Left lobe of liver (tissue), 2 donors: ENCODE measurements around the gene PROKR1. TPM values are rescaled to one million over a fixed set of nuclear protein-coding genes. Genes with fewer than 3 reads are reported as not detected.
"Not testable (repeated sequence)": the region's sequence is repeated elsewhere in the genome, so short reads cannot be mapped to it uniquely, and the experiment has no call there.

Experiments used
- ATAC-seq: fragments of 200-7000 bp; cut with Tn5 transposase; one replicate; pipeline ENCODE4 v1.9.1; 2020; ENCODE audit warnings: mild to moderate bottlenecking, moderate library complexity
- DNase-seq: peaks from one replicate; pipeline ENCODE4 v3.0.0-alpha.2; 2020; ENCODE audit warnings: low spot score
- total RNA-seq: library from RNA; stranded (reverse); gene quantifications from one replicate; pipeline ENCODE4 v1.2.1, GENCODE V29; 2021
- donor health status: DM: no; HTN: no; CAD: no; lungs with moderate emphysema.
- donor health status: DM: no; HTN: yes; CAD: no.

The PROKR1 gene
- total RNA-seq, 1 donor from 2014 or later = 0.05 TPM

DNA sequence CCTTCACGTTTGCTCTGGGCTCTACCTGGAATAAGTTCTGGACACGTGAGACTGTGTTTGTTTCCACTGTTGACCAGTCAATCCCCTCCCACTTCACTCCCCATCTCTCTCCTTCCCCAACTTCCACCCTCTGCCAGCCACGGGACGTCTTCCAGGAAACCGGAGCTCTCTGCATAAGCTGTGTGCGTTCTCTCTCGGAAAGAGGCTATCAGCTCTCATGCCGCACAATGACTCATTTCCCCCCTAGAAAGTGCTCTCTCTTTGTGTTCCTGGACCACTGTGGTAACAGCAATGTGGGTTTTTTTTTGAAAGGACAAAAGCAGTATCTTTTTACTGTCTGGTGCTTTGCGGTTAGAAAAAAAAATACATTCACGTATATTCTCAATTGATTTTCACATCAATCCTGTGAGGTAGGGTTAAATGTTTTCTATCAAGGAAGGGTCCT, 10.2 kb downstream of the PROKR1 start:
- DNase-seq (no peak), ATAC-seq (peak; percentile 47)

DNA sequence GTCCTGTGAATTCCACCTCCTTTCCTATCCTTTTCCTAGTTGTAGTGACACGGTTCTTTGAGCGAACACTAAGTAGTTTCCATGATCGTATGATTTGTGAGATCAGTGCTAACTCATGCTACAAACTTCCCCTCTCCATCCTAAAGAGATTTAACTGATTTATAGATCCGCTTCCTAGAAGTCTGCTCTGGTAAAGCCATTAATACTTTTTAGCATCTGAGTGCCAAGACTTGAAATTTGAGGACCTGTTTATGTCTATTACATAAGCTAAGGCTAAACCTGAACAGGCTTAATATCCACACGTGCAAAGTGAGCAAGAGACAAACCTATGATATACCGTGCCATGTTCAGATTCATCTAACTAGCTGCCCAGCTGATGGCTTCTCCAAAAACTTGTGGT, 14.9 kb downstream of the PROKR1 start:
- no peak for DNase-seq
- no peak for ATAC-seq

GRCh38 chr2:68659081-68659480, 15.7 kb downstream of the PROKR1 start:
- no peak for ATAC-seq

DNA sequence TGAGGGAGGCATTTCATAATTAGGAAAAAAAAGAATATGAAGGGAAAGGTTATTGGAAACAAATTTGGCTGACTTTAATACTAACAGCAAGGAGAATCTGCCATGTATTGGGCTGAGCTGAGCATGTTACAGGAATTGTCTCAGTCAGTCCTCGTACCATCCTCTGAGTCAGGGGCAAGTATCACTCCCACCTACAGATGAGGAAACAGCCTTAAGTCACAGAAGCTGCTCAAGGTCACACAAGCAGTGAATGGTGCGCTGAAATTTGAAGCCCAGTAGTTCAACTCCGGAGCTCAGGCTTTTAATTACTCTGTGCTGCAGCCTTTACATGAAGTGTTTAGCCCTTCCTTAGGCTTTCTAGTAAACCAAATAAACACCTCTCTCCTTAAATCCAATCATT, 17.3 kb downstream of the PROKR1 start:
- DNase-seq = no peak
- ATAC-seq = no peak

More at GRCh38 chr2:68659081-68659480, 15.7 kb downstream of the PROKR1 start:
- DNase-seq = no peak

DNA sequence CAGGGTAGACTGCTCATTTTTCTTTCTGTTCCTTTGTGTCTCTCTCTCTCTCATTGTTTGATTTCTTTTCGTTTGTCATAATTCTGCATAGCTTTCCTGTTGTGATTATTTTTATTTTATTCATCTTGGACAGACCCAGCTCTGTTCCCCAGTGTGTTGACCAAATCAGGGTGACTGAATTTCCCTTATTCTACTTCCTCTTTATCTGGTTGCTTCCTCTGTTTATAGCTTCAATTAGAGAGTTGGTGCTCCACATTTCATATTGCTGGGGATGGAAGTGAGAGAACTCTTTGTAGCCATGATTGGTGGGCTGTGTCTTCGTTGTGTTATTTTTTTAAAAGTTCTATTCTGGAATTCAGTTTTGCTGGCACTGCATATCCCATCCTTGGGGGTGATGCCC, 19.1 kb downstream of the PROKR1 start:
- ATAC-seq (no peak), DNase-seq (no peak)

- ATAC-seq = no peak
- DNase-seq = no peak
Observed at GRCh38 chr2:68663371-68664156, 20.2 kb downstream of the PROKR1 start.

- ATAC-seq (no peak), DNase-seq (no peak)
Observed at GRCh38 chr2:68667371-68667770, 24.0 kb downstream of the PROKR1 start.

DNA sequence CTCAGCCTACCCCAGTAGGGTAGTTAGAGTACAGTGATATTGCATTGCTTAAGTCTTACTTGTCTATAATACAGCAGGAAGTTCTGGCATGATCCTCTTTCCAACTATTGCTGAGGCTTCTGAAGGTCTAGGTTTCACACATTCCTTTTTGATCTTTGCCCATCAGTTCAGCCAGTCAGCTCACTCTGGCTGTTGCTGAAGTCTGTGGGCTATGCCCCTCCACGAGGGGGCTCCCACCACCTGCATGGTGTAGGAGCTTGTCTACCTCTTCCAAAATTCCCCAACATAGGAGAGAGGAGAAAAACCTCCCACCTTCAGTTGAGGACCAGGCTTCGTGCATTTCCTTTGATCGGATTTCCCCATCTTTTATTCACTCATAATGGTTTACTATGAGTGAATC, 26.3 kb downstream of the PROKR1 start:
- ATAC-seq (no peak), DNase-seq (no peak)

- no peak for ATAC-seq
- DNase-seq = no peak
Observed at GRCh38 chr2:68671961-68672360, 28.6 kb downstream of the PROKR1 start.

DNA sequence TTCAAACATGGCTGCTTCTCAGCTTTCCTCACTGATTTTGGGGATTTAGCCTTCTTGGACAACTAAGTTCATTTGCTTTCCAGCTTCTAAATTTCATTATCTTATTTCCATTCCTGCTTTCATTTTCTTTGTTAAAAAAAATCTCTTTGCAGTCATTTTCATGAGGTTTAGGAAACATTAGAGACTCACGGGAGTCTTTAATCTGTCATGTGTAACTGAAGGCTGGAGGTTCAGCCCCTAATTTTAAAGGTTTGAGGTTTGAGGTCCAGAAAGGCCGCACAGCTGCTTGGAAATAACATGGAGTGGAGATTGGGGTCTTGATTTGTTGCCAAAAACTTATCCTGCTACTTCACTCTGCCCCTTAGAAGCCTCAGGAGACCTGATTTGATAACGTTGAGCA, 30.3 kb downstream of the PROKR1 start:
- ATAC-seq (no peak), DNase-seq (no peak)

DNA sequence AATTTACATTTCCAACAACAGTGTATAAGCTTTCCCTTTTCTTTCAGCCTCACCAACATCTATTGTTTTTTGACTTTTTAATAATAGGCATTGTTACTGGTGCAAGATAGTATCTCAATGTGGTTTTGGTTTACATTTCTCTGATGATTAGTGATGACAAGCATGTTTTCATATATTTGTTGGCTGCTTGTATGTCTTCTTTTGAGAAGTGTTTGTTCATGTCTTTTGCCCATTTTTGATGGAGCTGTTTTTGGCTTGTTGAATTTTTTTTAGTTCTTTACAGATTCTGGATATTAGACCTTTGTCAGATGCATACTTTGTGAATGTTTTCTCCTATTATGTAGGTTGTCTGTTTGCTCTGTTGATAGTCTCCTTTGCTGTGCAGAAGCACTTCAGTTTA, 32.1 kb downstream of the PROKR1 start:
- DNase-seq = no peak
- ATAC-seq = no peak

GRCh38 chr2:68677837-68678236, 34.5 kb downstream of the PROKR1 start:
- not testable (repeated sequence) for ATAC-seq

DNA sequence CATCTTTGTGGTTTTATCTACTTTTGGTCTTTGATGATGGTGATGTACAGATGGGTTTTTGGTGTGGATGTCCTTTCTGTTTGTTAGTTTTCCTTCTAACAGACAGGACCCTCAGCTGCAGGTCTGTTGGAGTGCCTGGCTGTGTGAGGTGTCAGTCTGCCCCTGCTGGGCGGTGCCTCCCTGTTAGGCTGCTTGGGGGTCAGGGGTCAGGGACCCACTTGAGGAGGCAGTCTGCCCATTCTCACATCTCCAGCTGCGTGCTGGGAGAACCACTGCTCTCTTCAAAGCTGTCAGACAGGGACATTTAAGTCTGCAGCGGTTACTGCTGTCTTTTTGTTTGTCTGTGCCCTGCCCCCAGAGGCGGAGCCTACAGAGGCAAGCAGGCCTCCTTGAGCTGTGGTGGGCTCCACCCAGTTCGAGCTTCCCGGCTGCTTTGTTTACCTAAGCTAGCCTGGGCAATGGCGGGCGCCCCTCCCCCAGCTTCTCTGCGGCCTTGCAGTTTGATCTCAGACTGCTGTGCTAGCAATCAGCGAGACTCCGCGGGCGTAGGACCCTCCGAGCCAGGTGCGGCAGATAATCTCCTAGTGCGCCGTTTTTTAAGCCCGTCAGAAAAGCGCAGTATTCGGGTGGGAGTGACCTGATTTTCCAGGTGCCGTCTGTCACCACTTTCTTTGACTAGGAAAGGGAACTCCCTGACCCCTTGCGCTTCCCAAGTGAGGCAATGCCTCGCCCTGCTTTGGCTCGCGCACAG, 36.0 kb downstream of the PROKR1 start:
- peak; percentile 68 for DNase-seq
- not testable (repeated sequence) for ATAC-seq

More at GRCh38 chr2:68677837-68678236, 34.5 kb downstream of the PROKR1 start:
- DNase-seq = not testable (repeated sequence)

GRCh38 chr2:68679917-68680267, 36.5 kb downstream of the PROKR1 start:
- not testable (repeated sequence) for DNase-seq, ATAC-seq

DNA sequence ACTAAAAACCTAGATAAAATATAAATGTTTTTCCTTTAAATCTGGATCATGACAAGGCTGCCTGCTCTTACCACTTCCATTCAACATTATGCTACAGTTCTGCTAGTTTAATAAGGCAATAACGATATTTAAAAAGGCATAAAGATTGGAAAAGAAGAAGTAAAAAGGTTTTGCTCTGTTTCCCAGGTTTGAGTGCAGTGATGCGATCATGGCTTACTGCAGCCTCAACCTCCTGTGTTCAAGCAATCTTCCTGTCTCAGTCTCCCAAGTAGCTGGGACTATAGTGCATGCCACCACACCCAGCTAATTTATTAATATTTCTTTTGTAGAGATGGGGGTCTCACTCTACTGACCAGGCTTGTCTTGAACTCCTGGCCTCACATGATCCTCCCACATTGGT, 40.8 kb downstream of the PROKR1 start:
- DNase-seq (no peak), ATAC-seq (no peak)

GRCh38 chr2:68686178-68686577, 42.8 kb downstream of the PROKR1 start:
- DNase-seq (no peak), ATAC-seq (no peak)

DNA sequence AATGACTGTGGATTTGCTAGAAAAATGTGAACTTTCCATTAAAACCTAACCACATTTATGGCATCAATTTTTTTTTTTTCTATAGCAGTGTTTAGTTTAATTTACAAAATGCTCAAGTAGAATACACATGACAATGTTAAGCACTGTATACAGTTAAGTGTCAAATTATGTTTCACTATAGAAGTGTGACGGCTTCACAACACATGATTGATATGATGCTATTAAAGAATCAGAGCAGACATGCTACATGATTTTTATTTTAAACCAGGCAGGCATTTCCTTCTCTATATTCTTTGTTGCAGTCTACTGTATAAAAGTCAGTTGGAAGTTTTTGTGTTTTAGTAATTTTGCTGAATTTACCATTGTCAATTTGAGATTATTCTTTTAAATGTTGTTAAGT, 43.6 kb downstream of the PROKR1 start:
- ATAC-seq = no peak

DNA sequence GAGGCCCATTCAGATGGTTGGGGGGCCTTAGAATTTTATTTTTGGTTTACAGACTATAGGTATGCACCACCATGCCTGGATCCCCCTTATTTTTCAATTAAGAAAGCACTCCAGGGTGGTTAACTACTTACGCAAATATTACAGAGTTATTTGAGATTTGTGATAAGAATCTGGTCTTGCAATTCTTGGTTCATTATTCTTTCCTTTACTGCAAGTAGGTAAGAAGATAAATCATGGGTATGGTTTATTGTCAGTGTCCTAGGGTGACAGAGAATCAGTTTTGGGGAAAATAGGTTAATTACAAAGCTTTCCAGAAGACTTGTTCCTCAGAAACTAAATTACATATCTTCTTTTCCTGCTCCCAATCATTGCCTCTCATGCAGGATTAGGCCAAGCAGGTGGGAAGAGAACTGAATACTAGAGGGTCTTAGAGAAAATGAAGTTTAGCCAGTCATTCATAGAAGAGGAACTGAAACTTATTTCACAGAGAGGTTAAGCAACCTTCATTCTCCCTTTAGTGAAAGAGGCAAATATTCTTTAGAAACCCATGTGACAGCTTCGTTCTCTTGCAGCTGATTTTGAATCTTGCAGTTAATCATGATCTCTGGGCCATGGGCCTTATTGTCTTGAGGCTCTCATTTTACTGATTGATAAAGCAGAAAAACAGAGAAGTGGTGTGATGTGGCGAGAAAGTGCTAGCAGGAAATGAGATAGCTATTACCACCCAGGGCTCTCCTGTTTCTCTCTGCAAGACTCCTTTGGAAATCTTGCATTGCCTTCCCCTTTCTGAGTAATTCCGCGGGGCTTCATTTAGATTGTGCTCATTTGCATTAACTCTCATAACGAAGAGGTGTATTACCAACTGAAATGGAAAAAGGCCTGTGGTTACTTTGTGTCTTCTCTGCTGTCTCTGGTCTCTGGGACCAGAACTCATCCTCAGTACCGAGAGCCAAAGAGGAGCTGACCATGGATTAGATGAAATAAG, 46.5 kb downstream of the PROKR1 start:
- ATAC-seq (no peak), DNase-seq (no peak)

More for the DNA sequence above, 43.6 kb downstream of the PROKR1 start:
- no peak for DNase-seq

GRCh38 chr2:68690851-68691250, 47.5 kb downstream of the PROKR1 start:
- no peak for DNase-seq

DNA sequence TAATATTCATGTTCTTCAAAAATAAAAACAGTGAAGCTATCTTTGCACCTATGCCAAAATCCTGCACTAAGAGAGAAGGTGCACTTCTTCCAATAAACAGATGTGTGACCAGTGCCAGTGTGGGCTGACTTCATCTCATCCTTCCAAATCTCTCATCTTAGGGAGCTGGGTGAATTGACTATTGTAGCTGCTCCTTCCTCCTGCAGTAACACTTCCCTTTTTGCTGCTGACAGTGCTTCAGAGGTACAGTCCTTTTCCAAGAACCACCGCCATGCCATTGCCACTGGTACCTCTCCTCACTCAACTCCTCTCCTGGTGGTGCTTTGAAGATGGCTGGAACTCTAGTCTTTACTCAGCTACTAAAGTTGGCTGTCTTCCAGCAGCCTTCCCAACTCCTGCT, 49.1 kb downstream of the PROKR1 start:
- ATAC-seq (no peak), DNase-seq (no peak)

More at GRCh38 chr2:68690851-68691250, 47.5 kb downstream of the PROKR1 start:
- ATAC-seq = peak; percentile 49

- no peak for ATAC-seq
Observed at GRCh38 chr2:68693951-68694350, 50.6 kb downstream of the PROKR1 start.

More at GRCh38 chr2:68693951-68694350, 50.6 kb downstream of the PROKR1 start:
- no peak for DNase-seq
